ENCODE measurements around the gene GSE1.

GRCh38 chr16:85722128-85722893, 109.2 kb downstream of the GSE1 start:
- TF ChIP-seq CTCF (IDR thresholded peaks at IDR 0.05) (no peak), POLR2A (IDR thresholded peaks at IDR 0.05) (no peak), POLR2AphosphoS5 (IDR thresholded peaks at IDR 0.05) (no peak)
